GM23338 (cell line): Measurements from ENCODE around the gene TCERG1L. TPM values are rescaled to one million over a fixed set of nuclear protein-coding genes. Genes with fewer than 3 reads are reported as not detected.

ENCODE experiments used
- ATAC-seq: fragments of 200-7000 bp; cut with Tn5 transposase; 3 replicates; pipeline ENCODE4 v1.9.1; 2020
- DNase-seq: peaks from one replicate; pipeline ENCODE4 v3.0.0-alpha.2; 2015; ENCODE audit warnings: low spot score
- H2AFZ ChIP-seq: fragments of 200-600 bp; sonication (generic); 2 replicates; pipeline ENCODE4 v1.8.0; 2016; ENCODE audit warnings: antibody characterized with exemption, mild to moderate bottlenecking, moderate library complexity
- H3F3A ChIP-seq: fragments of 200-600 bp; sonication (generic); replicated peaks from 2 replicates; pipeline ENCODE4 v1.8.0; 2017; ENCODE audit warnings: antibody characterized with exemption, mixed run types, low read depth
- H3K27ac ChIP-seq: fragments of 200-600 bp; sonication (generic); 2 replicates; pipeline ENCODE4 v1.6.1; 2016; ENCODE audit warnings: low read depth
- H3K27me3 ChIP-seq: fragments of 200-600 bp; sonication (generic); 2 replicates; pipeline ENCODE4 v1.8.0; 2016; ENCODE audit warnings: mild to moderate bottlenecking, mixed run types, moderate library complexity; ENCODE audit not compliant: insufficient read depth
- H3K36me3 ChIP-seq: fragments of 200-600 bp; sonication (generic); 2 replicates; pipeline ENCODE4 v1.8.0; 2016; ENCODE audit warnings: mild to moderate bottlenecking; ENCODE audit not compliant: insufficient read depth
- H3K4me1 ChIP-seq: fragments of 200-600 bp; sonication (generic); 2 replicates; pipeline ENCODE4 v1.8.0; 2016; ENCODE audit warnings: mild to moderate bottlenecking, moderate library complexity; ENCODE audit not compliant: insufficient read depth
- H3K4me2 ChIP-seq: fragments of 200-600 bp; sonication (generic); 2 replicates; pipeline ENCODE4 v1.7.1; 2017; ENCODE audit warnings: mixed run types
- H3K4me3 ChIP-seq: fragments of 200-600 bp; sonication (generic); 2 replicates; pipeline ENCODE4 v1.6.1; 2016; ENCODE audit warnings: mixed run types
- H3K79me2 ChIP-seq: fragments of 200-600 bp; sonication (generic); replicated peaks from 2 replicates; pipeline ENCODE4 v1.8.0; 2017; ENCODE audit warnings: mild to moderate bottlenecking; ENCODE audit not compliant: insufficient read depth
- H3K9me2 ChIP-seq: fragments of 200-600 bp; sonication (generic); 2 replicates; pipeline ENCODE4 v1.8.0; 2017; ENCODE audit not compliant: insufficient read depth
- H4K20me1 ChIP-seq: fragments of 200-600 bp; sonication (generic); replicated peaks from 2 replicates; pipeline ENCODE4 v1.8.0; 2017; ENCODE audit warnings: mild to moderate bottlenecking; ENCODE audit not compliant: insufficient read depth
- H3K27ac Mint-ChIP-seq: 2 replicates; pipeline ENCODE4 v1.8.0; 2020; ENCODE audit warnings: inconsistent platforms, mild to moderate bottlenecking, moderate library complexity, mixed read lengths
- H3K27me3 Mint-ChIP-seq: 3 replicates; pipeline ENCODE4 v1.8.0; 2022; ENCODE audit warnings: low read depth, mild to moderate bottlenecking, moderate library complexity, mixed read lengths, inconsistent platforms; ENCODE audit not compliant: insufficient read depth, poor library complexity
- H3K36me3 Mint-ChIP-seq: 3 replicates; pipeline ENCODE4 v1.8.0; 2021; ENCODE audit warnings: low read depth, mild to moderate bottlenecking, inconsistent platforms, moderate library complexity, mixed read lengths
- H3K4me1 Mint-ChIP-seq: 3 replicates; pipeline ENCODE4 v1.8.0; 2020; ENCODE audit warnings: mild to moderate bottlenecking, inconsistent platforms, mixed read lengths
- H3K4me3 Mint-ChIP-seq: 3 replicates; pipeline ENCODE4 v1.8.0; 2021; ENCODE audit warnings: moderate library complexity, mild to moderate bottlenecking, inconsistent platforms, mixed read lengths
- H3K9me3 Mint-ChIP-seq: 3 replicates; pipeline ENCODE4 v1.8.0; 2020; ENCODE audit warnings: moderate library complexity, mild to moderate bottlenecking, inconsistent platforms, mixed read lengths
- CREB1 ChIP-seq: fragments of 250-450 bp; sonication (Bioruptor Pico); IDR thresholded peaks from 2 replicates; pipeline ENCODE4 v1.5.0; 2020; ENCODE audit warnings: low read depth, mild to moderate bottlenecking, moderate library complexity
- EZH2phosphoT487 ChIP-seq: fragments of 200-600 bp; sonication (generic); IDR thresholded peaks from one replicate; pipeline ENCODE4 v1.8.1; 2018; ENCODE audit warnings: antibody characterized with exemption; ENCODE audit not compliant: unreplicated experiment
- JUNB ChIP-seq: IDR thresholded peaks from one replicate; pipeline ENCODE4 v1.6.1; 2016; ENCODE audit warnings: antibody characterized with exemption; ENCODE audit not compliant: unreplicated experiment
- NANOG ChIP-seq: IDR thresholded peaks from 2 replicates; pipeline ENCODE4 v1.6.1; 2016; ENCODE audit warnings: antibody characterized with exemption, borderline replicate concordance
- STAT1 ChIP-seq: IDR thresholded peaks from one replicate; pipeline ENCODE4 v1.6.1; 2016; ENCODE audit warnings: antibody characterized with exemption; ENCODE audit not compliant: unreplicated experiment
- ZNF114 ChIP-seq: fragments of 250-450 bp; sonication (Bioruptor Pico); IDR thresholded peaks from 2 replicates; pipeline ENCODE4 v1.5.0; 2020; ENCODE audit warnings: mild to moderate bottlenecking, moderate library complexity
- ZNF331 ChIP-seq: fragments of 250-450 bp; sonication (Bioruptor Pico); IDR thresholded peaks from 2 replicates; pipeline ENCODE4 v1.5.0; 2020; ENCODE audit warnings: low read depth, mild to moderate bottlenecking, moderate library complexity
- polyA plus RNA-seq: library from polyadenylated mRNA; unstranded; fragments of >200 nt; fragmentation: Nextera tagmentation; extraction: Ambion mirVana; gene quantifications from 2 replicates; pipeline ENCODE4 v1.2.1, GENCODE V29; 2016
- total RNA-seq: library from RNA; depleted of rRNA; stranded (reverse); fragments of >200 nt; shearing (Covaris generic); gene quantifications from 2 replicates; pipeline ENCODE4 v1.2.3, GENCODE V29; 2014
- TF ChIP-seq, protein P1 (sequence below): IDR thresholded peaks from one replicate; pipeline ENCODE4 v1.6.1; 2018; ENCODE audit warnings: antibody characterized with exemption; ENCODE audit not compliant: unreplicated experiment
- TF ChIP-seq, protein P2 (sequence below): fragments of 250-450 bp; sonication (Bioruptor Pico); IDR thresholded peaks from 2 replicates; pipeline ENCODE4 v1.5.0; 2020; ENCODE audit warnings: mild to moderate bottlenecking, moderate library complexity
- TF ChIP-seq, protein P3 (sequence below), 2 experiments: fragments of 200-600 bp in 1 of 2; sonication (generic) in 1 of 2; conservative IDR thresholded peaks; 2 replicates each; pipeline versions ENCODE4 v1.5.1 to v1.6.1; 2016 to 2017; ENCODE audit warnings: antibody characterized with exemption in 2 of 2, low read depth in 2 of 2, mild to moderate bottlenecking in 2 of 2, moderate library complexity in 1 of 2

The TCERG1L gene
- total and polyA plus RNA-seq, 2 experiments from 2014 or later: 3.9 to 5.5 TPM

DNA sequence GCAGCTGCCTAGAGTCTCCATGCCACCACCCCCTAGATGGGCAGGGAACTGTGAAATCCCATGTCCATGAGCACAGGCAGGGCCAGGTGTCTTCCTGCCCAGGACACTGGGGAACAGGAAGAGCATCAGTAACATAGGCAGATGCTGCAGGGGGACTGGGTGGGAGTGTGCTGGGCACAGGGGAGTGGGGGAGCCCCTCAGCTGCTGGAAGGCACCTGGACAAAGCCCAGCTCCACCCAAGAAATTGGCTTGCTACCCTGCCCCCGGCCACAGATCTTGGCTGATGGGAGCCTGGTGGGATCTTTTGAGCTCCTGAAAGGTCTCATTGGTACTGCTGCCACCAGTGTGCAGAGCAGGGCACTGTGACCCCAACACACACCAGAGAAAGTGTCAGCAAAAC lies 66.7 kb downstream of the TCERG1L start (continued):
- TF ChIP-seq, protein P1, sequence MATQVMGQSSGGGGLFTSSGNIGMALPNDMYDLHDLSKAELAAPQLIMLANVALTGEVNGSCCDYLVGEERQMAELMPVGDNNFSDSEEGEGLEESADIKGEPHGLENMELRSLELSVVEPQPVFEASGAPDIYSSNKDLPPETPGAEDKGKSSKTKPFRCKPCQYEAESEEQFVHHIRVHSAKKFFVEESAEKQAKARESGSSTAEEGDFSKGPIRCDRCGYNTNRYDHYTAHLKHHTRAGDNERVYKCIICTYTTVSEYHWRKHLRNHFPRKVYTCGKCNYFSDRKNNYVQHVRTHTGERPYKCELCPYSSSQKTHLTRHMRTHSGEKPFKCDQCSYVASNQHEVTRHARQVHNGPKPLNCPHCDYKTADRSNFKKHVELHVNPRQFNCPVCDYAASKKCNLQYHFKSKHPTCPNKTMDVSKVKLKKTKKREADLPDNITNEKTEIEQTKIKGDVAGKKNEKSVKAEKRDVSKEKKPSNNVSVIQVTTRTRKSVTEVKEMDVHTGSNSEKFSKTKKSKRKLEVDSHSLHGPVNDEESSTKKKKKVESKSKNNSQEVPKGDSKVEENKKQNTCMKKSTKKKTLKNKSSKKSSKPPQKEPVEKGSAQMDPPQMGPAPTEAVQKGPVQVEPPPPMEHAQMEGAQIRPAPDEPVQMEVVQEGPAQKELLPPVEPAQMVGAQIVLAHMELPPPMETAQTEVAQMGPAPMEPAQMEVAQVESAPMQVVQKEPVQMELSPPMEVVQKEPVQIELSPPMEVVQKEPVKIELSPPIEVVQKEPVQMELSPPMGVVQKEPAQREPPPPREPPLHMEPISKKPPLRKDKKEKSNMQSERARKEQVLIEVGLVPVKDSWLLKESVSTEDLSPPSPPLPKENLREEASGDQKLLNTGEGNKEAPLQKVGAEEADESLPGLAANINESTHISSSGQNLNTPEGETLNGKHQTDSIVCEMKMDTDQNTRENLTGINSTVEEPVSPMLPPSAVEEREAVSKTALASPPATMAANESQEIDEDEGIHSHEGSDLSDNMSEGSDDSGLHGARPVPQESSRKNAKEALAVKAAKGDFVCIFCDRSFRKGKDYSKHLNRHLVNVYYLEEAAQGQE: no peak
- TF ChIP-seq EZH2phosphoT487 (no peak), JUNB (no peak), ZNF331 (no peak), ZNF114 (no peak)

DNA sequence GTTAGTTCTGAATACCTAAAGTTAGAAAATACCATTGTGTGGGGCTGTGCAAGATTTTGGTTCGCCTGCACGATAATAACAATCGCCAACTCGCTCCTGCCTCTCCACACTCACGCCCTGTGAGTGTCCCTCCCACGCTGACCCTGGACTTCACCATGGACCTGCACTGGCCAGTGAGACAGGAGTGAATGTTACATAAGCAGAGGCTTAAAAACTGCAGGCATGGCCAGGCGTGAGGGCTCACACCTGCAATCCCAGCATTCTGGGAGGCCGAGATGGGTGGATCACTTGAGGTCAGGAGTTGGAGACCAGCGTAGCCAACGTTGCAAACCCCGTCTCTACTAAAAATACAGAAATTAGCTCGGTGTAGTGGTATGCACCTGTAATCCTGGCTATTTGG lies 68.4 kb downstream of the TCERG1L start:
- H3K79me2 ChIP-seq: no peaks in the 10 kb centered on the region
- H3K4me3 Mint-ChIP-seq: no peak overlapping the region
- H3K36me3 Mint-ChIP-seq: peaks cover 27% of the 10 kb centered on the region
- H3K9me2 ChIP-seq: no peaks in the 10 kb centered on the region
- no peaks in the 10 kb centered on the region for H3K27me3 ChIP-seq
- DNase-seq (no peak), ATAC-seq (no peak)
- no peak overlapping the region for H3K4me2 ChIP-seq
- H3K4me3 ChIP-seq: no peak overlapping the region
- H3K36me3 ChIP-seq: no peaks in the 10 kb centered on the region
- no peak overlapping the region for H3K27ac ChIP-seq
- H3K9me3 Mint-ChIP-seq: peaks cover 78% of the 10 kb centered on the region
- H3K4me1 ChIP-seq: no peaks in the 10 kb centered on the region
- no peaks in the 10 kb centered on the region for H4K20me1 ChIP-seq
- peaks cover 7% of the 10 kb centered on the region for H3K27me3 Mint-ChIP-seq
- no peak overlapping the region for H3K27ac Mint-ChIP-seq
- no peak overlapping the region for H2AFZ ChIP-seq
- H3K4me1 Mint-ChIP-seq: no peaks in the 10 kb centered on the region; the same call in 2 of the 3 replicates
- no peaks in the 10 kb centered on the region for H3F3A ChIP-seq
- TF ChIP-seq, protein P2, sequence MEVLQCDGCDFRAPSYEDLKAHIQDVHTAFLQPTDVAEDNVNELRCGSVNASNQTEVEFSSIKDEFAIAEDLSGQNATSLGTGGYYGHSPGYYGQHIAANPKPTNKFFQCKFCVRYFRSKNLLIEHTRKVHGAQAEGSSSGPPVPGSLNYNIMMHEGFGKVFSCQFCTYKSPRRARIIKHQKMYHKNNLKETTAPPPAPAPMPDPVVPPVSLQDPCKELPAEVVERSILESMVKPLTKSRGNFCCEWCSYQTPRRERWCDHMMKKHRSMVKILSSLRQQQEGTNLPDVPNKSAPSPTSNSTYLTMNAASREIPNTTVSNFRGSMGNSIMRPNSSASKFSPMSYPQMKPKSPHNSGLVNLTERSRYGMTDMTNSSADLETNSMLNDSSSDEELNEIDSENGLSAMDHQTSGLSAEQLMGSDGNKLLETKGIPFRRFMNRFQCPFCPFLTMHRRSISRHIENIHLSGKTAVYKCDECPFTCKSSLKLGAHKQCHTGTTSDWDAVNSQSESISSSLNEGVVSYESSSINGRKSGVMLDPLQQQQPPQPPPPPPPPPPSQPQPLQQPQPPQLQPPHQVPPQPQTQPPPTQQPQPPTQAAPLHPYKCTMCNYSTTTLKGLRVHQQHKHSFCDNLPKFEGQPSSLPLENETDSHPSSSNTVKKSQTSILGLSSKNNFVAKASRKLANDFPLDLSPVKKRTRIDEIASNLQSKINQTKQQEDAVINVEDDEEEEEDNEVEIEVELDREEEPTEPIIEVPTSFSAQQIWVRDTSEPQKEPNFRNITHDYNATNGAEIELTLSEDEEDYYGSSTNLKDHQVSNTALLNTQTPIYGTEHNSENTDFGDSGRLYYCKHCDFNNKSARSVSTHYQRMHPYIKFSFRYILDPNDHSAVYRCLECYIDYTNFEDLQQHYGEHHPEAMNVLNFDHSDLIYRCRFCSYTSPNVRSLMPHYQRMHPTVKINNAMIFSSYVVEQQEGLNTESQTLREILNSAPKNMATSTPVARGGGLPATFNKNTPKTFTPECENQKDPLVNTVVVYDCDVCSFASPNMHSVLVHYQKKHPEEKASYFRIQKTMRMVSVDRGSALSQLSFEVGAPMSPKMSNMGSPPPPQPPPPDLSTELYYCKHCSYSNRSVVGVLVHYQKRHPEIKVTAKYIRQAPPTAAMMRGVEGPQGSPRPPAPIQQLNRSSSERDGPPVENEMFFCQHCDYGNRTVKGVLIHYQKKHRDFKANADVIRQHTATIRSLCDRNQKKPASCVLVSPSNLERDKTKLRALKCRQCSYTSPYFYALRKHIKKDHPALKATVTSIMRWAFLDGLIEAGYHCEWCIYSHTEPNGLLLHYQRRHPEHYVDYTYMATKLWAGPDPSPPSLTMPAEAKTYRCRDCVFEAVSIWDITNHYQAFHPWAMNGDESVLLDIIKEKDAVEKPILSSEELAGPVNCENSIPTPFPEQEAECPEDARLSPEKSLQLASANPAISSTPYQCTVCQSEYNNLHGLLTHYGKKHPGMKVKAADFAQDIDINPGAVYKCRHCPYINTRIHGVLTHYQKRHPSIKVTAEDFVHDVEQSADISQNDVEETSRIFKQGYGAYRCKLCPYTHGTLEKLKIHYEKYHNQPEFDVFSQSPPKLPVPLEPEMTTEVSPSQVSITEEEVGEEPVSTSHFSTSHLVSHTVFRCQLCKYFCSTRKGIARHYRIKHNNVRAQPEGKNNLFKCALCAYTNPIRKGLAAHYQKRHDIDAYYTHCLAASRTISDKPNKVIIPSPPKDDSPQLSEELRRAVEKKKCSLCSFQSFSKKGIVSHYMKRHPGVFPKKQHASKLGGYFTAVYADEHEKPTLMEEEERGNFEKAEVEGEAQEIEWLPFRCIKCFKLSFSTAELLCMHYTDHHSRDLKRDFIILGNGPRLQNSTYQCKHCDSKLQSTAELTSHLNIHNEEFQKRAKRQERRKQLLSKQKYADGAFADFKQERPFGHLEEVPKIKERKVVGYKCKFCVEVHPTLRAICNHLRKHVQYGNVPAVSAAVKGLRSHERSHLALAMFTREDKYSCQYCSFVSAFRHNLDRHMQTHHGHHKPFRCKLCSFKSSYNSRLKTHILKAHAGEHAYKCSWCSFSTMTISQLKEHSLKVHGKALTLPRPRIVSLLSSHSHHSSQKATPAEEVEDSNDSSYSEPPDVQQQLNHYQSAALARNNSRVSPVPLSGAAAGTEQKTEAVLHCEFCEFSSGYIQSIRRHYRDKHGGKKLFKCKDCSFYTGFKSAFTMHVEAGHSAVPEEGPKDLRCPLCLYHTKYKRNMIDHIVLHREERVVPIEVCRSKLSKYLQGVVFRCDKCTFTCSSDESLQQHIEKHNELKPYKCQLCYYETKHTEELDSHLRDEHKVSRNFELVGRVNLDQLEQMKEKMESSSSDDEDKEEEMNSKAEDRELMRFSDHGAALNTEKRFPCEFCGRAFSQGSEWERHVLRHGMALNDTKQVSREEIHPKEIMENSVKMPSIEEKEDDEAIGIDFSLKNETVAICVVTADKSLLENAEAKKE: no peak
- TF ChIP-seq NANOG: no peak
- no peak for TF ChIP-seq ZNF114
- TF ChIP-seq STAT1: no peak
- TF ChIP-seq, protein P3, sequence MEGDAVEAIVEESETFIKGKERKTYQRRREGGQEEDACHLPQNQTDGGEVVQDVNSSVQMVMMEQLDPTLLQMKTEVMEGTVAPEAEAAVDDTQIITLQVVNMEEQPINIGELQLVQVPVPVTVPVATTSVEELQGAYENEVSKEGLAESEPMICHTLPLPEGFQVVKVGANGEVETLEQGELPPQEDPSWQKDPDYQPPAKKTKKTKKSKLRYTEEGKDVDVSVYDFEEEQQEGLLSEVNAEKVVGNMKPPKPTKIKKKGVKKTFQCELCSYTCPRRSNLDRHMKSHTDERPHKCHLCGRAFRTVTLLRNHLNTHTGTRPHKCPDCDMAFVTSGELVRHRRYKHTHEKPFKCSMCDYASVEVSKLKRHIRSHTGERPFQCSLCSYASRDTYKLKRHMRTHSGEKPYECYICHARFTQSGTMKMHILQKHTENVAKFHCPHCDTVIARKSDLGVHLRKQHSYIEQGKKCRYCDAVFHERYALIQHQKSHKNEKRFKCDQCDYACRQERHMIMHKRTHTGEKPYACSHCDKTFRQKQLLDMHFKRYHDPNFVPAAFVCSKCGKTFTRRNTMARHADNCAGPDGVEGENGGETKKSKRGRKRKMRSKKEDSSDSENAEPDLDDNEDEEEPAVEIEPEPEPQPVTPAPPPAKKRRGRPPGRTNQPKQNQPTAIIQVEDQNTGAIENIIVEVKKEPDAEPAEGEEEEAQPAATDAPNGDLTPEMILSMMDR (conservative IDR thresholded peaks at IDR 0.05; ENCODE audit: low read depth in 2 of 2): no peak
- no peak for TF ChIP-seq ZNF331
- TF ChIP-seq, protein P1: no peak
- TF ChIP-seq CREB1 (CRISPR knock-in tag): no peak
- TF ChIP-seq JUNB: no peak
